GM12801 (cell line): Measurements from ENCODE around the gene VSIG4.

Experiments
- CTCF ChIP-seq: IDR thresholded peaks from one replicate; pipeline ENCODE4 v1.5.1; 2011; ENCODE audit warnings: control low read depth; ENCODE audit not compliant: insufficient read length; ENCODE audit errors: extremely low read depth

VSIG4 gene

GRCh38 chrX:66023385-66024091, 16.3 kb downstream of the VSIG4 start:
- TF ChIP-seq CTCF = no peak

GRCh38 chrX:66022632-66023384, 17.1 kb downstream of the VSIG4 start:
- TF ChIP-seq CTCF = no peak

GRCh38 chrX:66021765-66022631, 17.9 kb downstream of the VSIG4 start:
- no peak for TF ChIP-seq CTCF

- no peak for TF ChIP-seq CTCF
These were observed 18.5 kb downstream of the VSIG4 start for GRCh38 chrX:66021401-66021764.

- TF ChIP-seq CTCF = no peak
These were observed 19.1 kb downstream of the VSIG4 start for GRCh38 chrX:66020631-66021334.

- no peak for TF ChIP-seq CTCF
These were observed 19.9 kb downstream of the VSIG4 start for GRCh38 chrX:66019974-66020373.

GRCh38 chrX:66019310-66019652, 20.6 kb downstream of the VSIG4 start:
- no peak for TF ChIP-seq CTCF
